Measurements from ENCODE around the gene MYO5B. TPM values are rescaled to one million over a fixed set of nuclear protein-coding genes. Genes with fewer than 3 reads are reported as not detected.
A peak's percentile ranks its signal among the peaks of the same experiment; 100 is the strongest.

The MYO5B gene
- polyA plus RNA-seq, 2 of the 4 experiments (the other 2 are of a cell fraction) = 6.4 to 18.4 TPM

- FAIRE-seq (no peak), ATAC-seq (no peak), DNase-seq (ENCODE audit: low read depth in 1 of 2, low spot score in 1 of 2) (no peak)
- WGBS (ENCODE audit: missing lambda C conversion rate) = 100% methylated on average over 1 of the region's 1 CpG
- Histone ChIP-seq H3K9me3 (no peaks in the 10 kb centered on the region), H3K4me2 (no peak overlapping the region), H3K27ac (no peak overlapping the region), H3K4me3 (no peak overlapping the region), H3K4me1 (no peaks in the 10 kb centered on the region)
- POLR2A ChIA-PET = no interaction called here
- TF ChIP-seq ZNF302 (CRISPR knock-in tag; IDR thresholded peaks at IDR 0.05) (no peak), JUN (IDR thresholded peaks at IDR 0.05) (no peak), HEYL (CRISPR knock-in tag; IDR thresholded peaks at IDR 0.05) (no peak), EP300 (IDR thresholded peaks at IDR 0.05) (no peak)
- CTCF ChIA-PET = interaction anchor here (1.2 to 1.3 kb wide), 2 partner anchors 8 to 356 kb away, joined by 4 to 8 read pairs; no protein-coding TSS in a partner anchor
Measured at GRCh38 chr18:49866680-49867079, 328.3 kb downstream of the MYO5B start.

GRCh38 chr18:49865401-49865800, 329.5 kb downstream of the MYO5B start:
- Histone ChIP-seq H3K4me2 (no peak overlapping the region), H3K4me3 (no peak overlapping the region), H3K4me1 (no peaks in the 10 kb centered on the region), H3K27ac (no peak overlapping the region), H3K9me3 (no peaks in the 10 kb centered on the region)
- no peak; a peak in 1 of 6 replicates for ATAC-seq
- TF ChIP-seq USF2 (IDR thresholded peaks at IDR 0.05) (no peak), RFX5 (IDR thresholded peaks at IDR 0.05) (no peak), FOSL2 (IDR thresholded peaks at IDR 0.05) (no peak), FOSL2 (CRISPR knock-in tag; IDR thresholded peaks at IDR 0.05) (0 out of 2 replicates have a peak, but pooled peaks have one; percentile 17), HES2 (IDR thresholded peaks at IDR 0.05) (no peak), TP53 (CRISPR knock-in tag; IDR thresholded peaks at IDR 0.05) (no peak), ZC3H11A (IDR thresholded peaks at IDR 0.05) (no peak), RARB (CRISPR knock-in tag; IDR thresholded peaks at IDR 0.05) (no peak)
- TF ChIP-seq, protein P1, sequence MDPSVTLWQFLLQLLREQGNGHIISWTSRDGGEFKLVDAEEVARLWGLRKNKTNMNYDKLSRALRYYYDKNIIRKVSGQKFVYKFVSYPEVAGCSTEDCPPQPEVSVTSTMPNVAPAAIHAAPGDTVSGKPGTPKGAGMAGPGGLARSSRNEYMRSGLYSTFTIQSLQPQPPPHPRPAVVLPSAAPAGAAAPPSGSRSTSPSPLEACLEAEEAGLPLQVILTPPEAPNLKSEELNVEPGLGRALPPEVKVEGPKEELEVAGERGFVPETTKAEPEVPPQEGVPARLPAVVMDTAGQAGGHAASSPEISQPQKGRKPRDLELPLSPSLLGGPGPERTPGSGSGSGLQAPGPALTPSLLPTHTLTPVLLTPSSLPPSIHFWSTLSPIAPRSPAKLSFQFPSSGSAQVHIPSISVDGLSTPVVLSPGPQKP (IDR thresholded peaks at IDR 0.05; ENCODE audit: low read depth, low read length) = no peak
- ChIA-PET CTCF (interaction anchor here (1.0 kb wide), 1 partner anchor 355 kb away, joined by 3 read pairs; no protein-coding TSS in a partner anchor), POLR2A (no interaction called here)
- no peak for FAIRE-seq
- WGBS (ENCODE audit: missing lambda C conversion rate) = 22% methylated on average over 2 of the region's 2 CpGs
- DNase-seq (ENCODE audit: low read depth in 1 of 2, low spot score in 1 of 2) = no peak

DNA sequence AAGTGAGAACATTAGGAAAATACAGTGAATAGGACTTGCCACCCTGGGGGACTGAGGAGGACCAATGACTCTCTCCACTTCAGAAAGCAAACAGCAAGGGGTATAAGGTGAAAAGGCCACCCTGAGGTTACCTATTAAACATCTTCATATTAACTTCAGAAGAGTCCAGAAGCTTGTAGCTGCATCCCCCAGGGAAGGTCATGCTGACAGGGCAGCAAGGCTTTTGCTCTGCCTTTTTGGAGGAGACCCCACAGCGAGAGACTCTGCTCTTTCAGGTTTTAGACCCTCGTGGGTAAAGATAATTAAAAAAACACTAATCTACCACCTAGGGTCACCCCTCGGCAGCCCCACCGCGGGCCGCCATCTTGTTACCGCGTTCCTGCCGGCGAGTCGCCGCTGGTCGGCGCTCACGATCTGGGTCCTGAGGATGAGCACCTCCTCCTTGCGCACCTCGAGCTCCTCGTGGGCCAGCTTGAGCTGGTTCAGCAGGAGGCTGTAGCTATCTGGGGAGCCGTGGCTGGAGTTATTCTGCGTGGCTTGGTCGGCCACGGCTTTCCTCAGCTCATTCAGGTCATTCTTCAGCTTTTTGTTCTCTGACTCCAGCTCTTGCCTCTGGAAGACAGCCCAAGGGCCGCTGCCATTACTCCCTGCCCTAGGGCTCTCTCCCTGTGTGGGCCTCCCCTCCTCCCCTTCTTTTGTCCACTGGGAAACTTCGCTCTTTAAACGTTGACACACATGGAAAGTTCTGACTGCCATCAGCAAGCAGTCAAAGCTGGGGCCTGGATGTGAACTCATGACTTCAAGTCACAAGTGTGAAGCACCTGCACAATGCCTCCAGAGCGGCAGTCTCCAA, 331.0 kb downstream of the MYO5B start:
- Histone ChIP-seq H3K4me3 (no peak overlapping the region), H3K27ac (no peak overlapping the region), H3K4me2 (no peak overlapping the region), H3K9me3 (no peaks in the 10 kb centered on the region), H3K4me1 (peaks cover 3% of the 10 kb centered on the region; the same call in 2 of the 3 replicates)
- WGBS (ENCODE audit: missing lambda C conversion rate) = 80% methylated on average over 26 of the region's 26 CpGs
- DNase-seq (ENCODE audit: low read depth in 1 of 2, low spot score in 1 of 2) (no peak), FAIRE-seq (no peak), ATAC-seq (no peak)
- ChIA-PET CTCF (interaction anchor here (1.0 to 12.5 kb wide), 5 partner anchors 10 to 352 kb away, joined by 3 to 176 read pairs (median 33); partner anchors contain the start of gene LIPG), POLR2A (no interaction called here)
- no peak for TF ChIP-seq CBX2 (IDR thresholded peaks at IDR 0.05; ENCODE audit: borderline replicate concordance, low read depth)
- no peak for TF ChIP-seq MYC (IDR thresholded peaks at IDR 0.05; ENCODE audit: borderline replicate concordance, low read length)
- TF ChIP-seq POLR2A (IDR thresholded peaks at IDR 0.05; ENCODE audit: low read length) = no peak
- TF ChIP-seq, protein P2, sequence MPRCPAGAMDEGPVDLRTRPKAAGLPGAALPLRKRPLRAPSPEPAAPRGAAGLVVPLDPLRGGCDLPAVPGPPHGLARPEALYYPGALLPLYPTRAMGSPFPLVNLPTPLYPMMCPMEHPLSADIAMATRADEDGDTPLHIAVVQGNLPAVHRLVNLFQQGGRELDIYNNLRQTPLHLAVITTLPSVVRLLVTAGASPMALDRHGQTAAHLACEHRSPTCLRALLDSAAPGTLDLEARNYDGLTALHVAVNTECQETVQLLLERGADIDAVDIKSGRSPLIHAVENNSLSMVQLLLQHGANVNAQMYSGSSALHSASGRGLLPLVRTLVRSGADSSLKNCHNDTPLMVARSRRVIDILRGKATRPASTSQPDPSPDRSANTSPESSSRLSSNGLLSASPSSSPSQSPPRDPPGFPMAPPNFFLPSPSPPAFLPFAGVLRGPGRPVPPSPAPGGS (IDR thresholded peaks at IDR 0.05) = no peak
- no peak for TF ChIP-seq HES2 (IDR thresholded peaks at IDR 0.05)
- TF ChIP-seq NR3C1 (IDR thresholded peaks at IDR 0.05) = no peak
- TF ChIP-seq GATA3 (IDR thresholded peaks at IDR 0.05; ENCODE audit: borderline replicate concordance) = no peak
- TF ChIP-seq USF2 (IDR thresholded peaks at IDR 0.05) = no peak
- no peak for TF ChIP-seq HOXB5 (CRISPR knock-in tag; IDR thresholded peaks at IDR 0.05)
- no peak for TF ChIP-seq CEBPB (IDR thresholded peaks at IDR 0.05)
- no peak for TF ChIP-seq FOSL2 (IDR thresholded peaks at IDR 0.05)
- TF ChIP-seq FOSL2 (CRISPR knock-in tag; IDR thresholded peaks at IDR 0.05) = no peak
- no peak for TF ChIP-seq MAFK (IDR thresholded peaks at IDR 0.05; ENCODE audit: partially characterized antibody)
- TF ChIP-seq, protein P1 (IDR thresholded peaks at IDR 0.05; ENCODE audit: low read depth, low read length) = no peak
- no peak for TF ChIP-seq ZFP36 (IDR thresholded peaks at IDR 0.05; ENCODE audit: borderline replicate concordance, partially characterized antibody)
- TF ChIP-seq EHMT2 (IDR thresholded peaks at IDR 0.05; ENCODE audit: low read depth) = no peak
- TF ChIP-seq E2F6 (IDR thresholded peaks at IDR 0.05; ENCODE audit: borderline replicate concordance, low read depth) = no peak

All from A549 (cell line).